Measurements from ENCODE around the gene CDC14C.

Gene CDC14C

DNA sequence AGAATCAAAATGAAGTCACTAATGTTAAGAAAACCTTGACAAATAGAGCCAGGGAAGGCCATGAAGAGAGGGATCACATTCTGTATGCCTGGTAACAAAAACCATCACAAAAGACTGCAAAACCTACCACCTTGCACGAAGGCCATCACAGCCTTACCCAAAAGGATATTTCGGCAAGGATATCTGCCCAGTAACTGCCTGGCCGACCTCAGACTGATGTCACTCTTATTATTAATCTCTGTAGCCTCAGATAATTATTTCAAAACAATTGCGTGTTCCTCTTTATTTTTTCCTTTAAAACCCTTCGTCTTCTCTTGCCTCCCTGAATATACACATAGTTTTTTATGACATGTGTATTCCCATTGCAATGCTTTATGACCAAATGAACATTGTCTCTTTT, 52.5 kb downstream of the CDC14C start:
- DNase-seq, result no peak

Measured in NCI-H1436 (cell line).